Stimulated activated CD4-positive, alpha-beta T cell treated with anti-CD3 and anti-CD28 coated beads, Interleukin-12 subunit alpha, Interleukin-12 subunit beta, amount 100 ng/mL, for 4 hours (primary cell): Measurements from ENCODE around the gene ELMO1.

Experiments
- DNase-seq: peaks from one replicate; pipeline ENCODE4 v3.0.0-alpha.2; 2020

The ELMO1 gene

GRCh38 chr7:36852017-36852416 lies 596.6 kb downstream of the ELMO1 start:
- no peak for DNase-seq

DNA sequence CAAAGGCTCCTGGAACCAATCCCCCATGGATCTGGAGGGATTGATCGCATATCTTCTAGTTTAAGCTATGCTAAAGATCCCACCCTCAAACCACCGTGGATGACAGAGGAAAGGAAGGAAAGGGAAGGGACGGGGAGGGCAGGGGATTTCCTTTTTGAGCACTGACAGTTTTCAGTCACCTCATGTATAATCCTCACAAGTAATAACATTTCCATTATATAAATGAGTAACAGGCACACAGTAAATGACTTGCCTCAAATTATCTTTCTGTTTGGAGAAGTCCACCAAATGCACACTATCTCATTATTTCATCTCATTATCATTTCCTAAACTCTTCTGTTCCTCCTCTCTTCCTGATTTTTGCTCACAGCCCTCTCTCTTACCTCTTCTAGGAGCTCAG lies 597.3 kb downstream of the ELMO1 start:
- DNase-seq = no peak

DNA sequence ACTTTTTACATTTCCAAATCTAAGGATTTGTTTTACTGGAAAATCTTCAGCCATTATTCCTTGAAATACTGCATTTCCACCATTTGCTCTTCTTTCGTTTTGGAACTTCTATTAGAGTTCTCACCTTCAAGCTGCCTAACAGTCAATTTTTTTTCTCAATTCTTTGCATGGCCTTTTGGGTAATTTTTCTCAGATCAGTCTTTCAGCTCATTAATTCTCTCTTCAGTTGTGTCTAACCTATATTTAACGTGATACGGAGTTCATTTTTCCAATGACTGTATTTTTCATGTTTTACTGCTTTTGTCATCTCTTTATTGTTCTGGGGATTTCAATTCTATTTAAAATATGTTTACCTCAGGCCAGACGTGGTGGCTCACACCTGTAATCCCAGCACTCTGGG lies 600.7 kb downstream of the ELMO1 start:
- DNase-seq = no peak

DNA sequence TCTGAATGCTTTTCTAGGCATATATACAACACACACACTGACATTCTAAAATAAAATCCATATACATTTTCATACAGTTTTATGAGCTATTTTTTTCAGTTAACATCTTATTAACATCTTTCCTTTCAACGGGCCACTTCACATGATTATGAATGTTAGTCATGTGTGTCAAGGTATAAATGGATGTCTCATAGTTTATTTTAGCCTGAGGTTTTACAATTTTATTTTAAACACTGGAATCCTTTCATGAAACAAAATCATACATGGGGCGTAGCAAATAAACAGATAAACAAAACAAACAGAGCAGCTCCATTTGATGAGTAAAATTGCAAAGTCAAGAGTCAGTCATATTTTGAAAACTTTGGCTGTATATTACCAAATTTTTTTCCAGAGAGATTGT lies 604.3 kb downstream of the ELMO1 start:
- no peak for DNase-seq

- no peak for DNase-seq
These were observed 607.8 kb downstream of the ELMO1 start for GRCh38 chr7:36840904-36841303.

DNA sequence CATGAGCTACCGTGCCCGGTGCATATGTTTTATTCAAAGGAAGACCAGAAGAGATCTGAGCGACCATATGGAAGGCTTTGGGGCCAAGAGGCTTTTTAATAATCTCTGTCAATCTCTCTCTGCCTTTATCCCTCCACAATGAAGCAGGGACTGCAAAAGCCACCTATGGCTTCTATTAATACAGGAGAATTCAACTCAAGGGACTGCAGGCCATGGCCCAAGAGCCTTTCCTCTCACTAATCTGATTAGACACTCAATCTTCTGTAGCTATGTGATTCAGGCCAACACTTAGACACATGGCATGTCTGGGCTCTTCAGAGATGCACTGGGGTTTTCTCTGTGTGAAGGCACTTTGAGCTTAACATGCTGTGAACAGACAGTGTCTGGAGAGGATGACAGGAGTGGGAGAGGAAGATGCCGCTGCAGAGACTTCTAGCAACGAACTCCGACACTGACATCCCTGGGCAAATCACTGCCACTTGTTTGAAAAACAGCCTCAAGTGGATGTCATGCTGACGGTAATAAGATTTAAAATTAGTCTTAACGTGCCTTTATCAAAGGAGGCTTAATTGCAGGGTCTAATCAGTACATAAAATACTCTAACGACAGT lies 609.9 kb downstream of the ELMO1 start:
- no peak for DNase-seq

DNA sequence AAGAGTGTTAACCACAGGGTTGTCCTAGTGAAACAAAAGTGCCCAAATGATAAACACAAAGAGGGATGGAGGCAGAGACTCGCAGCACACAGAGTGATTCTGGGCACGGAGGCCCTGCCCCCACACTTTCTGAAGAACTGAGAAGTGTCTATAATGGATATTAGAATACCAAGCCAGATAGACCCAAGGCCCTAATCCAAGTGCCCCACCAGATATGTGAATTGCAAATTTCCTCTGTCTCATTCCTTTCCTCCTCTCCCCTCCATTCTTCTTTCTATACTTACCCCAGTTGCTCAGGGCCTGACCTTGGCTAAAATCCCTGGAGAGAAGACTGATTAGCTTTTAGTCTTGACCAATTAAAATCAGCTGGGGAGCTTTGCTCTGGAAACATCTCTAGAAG lies 617.6 kb downstream of the ELMO1 start:
- no peak for DNase-seq

- DNase-seq = no peak
These were observed 620.6 kb downstream of the ELMO1 start for GRCh38 chr7:36827726-36828703.

- DNase-seq = no peak
These were observed 623.2 kb downstream of the ELMO1 start for GRCh38 chr7:36825501-36825900.

GRCh38 chr7:36823353-36823752 lies 625.3 kb downstream of the ELMO1 start:
- no peak for DNase-seq

- no peak for DNase-seq
These were observed 627.0 kb downstream of the ELMO1 start for GRCh38 chr7:36821617-36822016.

DNA sequence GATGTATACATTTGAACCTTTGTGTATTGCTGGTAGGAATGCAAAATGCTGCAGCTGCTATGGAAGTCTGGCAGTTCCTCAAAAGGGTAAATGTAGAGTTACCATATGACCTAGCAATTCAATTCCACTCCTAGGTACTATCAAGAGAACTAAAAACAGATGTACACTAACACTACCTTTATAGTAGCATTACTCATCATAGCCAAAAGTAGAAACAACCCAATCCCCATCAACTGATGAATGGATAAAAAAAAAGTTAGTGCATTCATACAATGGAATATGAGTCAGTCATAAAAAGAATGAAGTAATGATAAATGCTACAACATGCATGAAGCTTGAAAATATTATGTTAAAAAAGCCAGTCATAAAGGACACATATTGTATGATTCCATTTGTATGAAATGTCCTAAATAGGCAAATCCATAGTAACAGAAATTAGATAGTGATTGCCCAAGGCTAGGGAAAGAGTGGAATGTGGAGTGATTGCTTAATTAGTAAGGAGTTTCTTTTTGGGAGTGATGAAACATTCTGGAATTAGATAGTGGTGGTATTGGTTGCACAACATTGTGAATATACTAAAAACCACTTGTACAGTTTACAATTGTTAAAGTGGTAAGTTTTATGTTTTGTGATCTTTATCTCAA lies 628.0 kb downstream of the ELMO1 start:
- no peak for DNase-seq

DNA sequence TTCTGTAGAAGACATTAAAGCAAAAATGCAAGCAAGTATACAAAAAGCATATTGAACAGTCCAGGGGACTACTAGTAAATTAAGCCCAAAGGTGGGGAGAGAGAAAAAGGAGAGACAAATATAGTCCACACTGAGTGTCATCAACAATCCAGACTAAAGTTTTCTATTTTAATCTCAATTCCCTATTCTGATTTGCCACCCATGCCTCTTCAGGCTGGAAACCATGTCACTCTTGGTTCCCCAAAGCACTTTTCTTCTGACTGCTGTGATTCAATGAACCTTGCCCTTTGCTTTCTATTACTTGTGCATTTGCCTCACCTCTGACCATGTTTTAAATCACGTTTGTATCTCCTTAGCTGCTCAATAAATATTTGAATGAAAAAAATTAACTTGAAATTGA lies 629.0 kb downstream of the ELMO1 start:
- no peak for DNase-seq

GRCh38 chr7:36814311-36814710 lies 634.4 kb downstream of the ELMO1 start:
- no peak for DNase-seq

DNA sequence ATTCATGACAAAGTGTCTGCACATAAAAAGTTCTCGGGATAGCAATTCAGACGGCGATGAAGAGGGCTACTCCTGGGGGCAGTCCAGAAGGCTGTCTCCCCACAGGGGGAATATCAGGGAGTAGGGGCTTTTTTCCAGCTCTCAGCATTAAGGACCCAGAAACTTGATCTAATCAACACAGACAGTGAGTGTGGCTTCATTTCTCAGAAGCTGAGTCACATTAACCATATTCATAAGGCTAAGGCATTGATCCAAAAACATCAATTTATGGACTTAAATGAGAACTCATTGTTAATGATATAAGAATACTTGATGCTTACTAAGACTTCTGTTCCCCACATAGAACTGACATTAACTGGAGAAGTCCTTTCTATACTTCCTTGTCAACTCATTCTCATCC lies 636.9 kb downstream of the ELMO1 start:
- no peak for DNase-seq

DNA sequence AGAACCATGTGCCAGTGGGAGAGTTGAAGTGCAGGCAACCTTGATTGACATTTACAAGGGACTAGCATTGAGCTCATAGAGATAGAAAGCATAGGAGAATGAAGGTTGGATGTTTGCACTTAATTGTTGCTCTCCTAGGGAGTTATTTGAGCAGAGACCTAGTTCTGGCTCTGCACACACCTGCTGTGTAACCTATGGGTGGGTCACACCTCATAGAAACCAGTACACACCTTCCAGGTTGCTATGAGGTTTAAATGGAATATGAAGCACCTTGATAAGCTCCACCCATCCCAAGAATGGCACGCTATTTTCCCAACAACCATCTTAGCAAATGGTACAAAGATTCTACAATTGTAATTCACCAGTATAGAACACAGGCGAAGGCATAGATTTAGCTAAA lies 638.2 kb downstream of the ELMO1 start:
- no peak for DNase-seq

DNA sequence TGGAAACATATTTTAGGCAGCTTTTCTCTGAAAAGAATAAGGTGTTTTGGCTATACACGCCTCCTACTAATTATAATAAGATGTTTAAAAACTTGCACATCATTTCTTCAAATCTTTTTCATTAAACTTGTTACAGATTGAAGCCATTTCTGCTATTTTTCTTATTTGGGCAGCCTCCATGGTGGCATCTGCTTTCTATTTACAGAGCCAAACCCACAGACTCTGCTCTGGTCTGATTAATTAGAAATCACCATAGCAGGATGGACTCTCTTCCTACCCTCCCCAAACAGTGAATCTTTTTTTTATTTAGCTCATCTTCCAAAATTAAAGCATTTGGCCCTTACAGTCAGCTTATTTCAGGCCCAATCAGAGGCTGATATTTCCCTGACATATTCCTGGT lies 638.6 kb downstream of the ELMO1 start:
- no peak for DNase-seq

GRCh38 chr7:36809510-36809909 lies 639.2 kb downstream of the ELMO1 start:
- no peak for DNase-seq

DNA sequence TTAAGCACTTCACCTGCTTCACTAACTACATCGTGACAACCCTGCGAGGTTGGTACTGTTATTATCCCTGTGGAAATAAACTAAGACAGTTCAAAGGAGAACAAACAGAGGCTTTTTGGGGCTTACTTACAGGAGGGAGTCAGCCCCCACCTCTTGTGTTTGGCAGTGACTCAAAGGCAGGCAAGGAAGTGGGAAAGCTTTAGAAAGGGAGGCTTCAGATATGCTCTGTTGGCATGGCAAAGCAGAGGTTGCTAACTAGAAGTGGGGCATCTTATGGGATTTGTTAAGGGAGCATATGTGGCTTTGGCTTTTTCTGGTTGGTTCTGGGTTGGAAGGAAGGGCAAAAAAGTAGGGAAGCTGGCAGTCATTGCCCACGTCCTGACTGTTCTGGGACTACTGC lies 639.6 kb downstream of the ELMO1 start:
- DNase-seq = no peak

DNA sequence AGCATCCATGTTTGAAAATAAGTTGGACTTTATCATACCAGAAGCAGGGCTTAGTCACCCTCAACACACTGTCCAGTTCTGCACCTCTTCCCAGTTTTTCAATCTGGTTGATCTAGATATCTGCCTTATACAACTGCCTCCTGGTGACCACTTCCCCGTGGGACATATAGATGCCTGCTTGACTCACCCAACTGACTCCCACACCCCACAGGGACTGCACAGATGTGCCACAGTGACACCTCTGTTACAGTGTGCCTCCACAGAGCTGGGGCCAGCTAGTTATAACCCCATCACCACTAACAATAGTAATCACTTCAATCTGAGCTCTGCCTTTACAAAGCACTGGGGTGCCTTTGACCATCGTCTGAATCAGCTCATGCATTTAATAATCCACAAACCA lies 641.8 kb downstream of the ELMO1 start:
- DNase-seq = no peak
